Measurements from ENCODE around the gene PGBD4. TPM values are rescaled to one million over a fixed set of nuclear protein-coding genes. Genes with fewer than 3 reads are reported as not detected.

The PGBD4 gene
- total and polyA plus RNA-seq, 2 of the 13 experiments (the other 11 are each of a cell fraction or from before 2014, with no cell fraction given): 1.4 to 1.7 TPM

DNA sequence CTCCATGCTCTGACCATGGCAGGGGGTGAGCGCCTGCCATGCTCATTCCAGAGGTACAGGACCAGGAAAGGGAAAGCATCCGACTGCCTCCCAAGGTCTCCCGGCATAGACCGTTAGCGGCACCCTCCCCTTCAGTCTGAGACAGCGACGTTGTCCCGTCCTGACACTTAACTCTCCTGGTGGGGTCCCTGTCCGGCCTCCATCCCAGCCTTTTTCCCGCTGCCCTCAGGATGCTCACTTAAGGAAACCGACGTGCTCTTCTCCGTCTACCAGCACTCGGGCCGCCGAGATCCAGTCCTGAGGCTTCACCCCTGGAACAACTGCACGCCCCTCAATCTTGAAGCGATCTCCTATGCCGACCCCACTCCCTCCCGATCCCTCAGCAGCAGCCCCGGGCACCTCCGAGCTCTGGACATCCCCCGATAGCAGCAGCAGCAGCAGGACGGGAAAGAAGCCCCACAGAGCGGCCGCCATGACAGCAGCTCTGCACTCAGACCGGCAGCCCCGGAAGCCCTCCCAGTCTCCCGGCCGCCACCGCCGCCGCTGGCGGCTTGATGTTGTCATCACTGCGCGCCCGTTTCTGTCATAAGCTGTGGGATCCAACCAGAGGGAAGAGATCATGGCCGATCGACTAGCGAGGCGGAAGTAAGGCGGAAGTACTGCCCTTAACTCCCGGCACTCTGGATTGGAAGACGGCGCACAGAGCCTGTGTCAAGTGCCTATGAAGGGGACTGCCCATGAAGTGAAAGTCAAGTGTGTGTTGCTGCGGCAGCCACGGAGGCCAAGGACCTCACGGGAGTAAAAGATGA, at the start of gene PGBD4, which contains the start of gene EMC7 (continued):
- TF ChIP-seq PHF21A (CRISPR knock-in tag; IDR thresholded peaks at IDR 0.05): peak; percentile 67; the same call in 1 of the 2 replicates
- TF ChIP-seq ZNF383 (CRISPR knock-in tag; IDR thresholded peaks at IDR 0.05; ENCODE audit: borderline replicate concordance): no peak
- TF ChIP-seq, protein P1, sequence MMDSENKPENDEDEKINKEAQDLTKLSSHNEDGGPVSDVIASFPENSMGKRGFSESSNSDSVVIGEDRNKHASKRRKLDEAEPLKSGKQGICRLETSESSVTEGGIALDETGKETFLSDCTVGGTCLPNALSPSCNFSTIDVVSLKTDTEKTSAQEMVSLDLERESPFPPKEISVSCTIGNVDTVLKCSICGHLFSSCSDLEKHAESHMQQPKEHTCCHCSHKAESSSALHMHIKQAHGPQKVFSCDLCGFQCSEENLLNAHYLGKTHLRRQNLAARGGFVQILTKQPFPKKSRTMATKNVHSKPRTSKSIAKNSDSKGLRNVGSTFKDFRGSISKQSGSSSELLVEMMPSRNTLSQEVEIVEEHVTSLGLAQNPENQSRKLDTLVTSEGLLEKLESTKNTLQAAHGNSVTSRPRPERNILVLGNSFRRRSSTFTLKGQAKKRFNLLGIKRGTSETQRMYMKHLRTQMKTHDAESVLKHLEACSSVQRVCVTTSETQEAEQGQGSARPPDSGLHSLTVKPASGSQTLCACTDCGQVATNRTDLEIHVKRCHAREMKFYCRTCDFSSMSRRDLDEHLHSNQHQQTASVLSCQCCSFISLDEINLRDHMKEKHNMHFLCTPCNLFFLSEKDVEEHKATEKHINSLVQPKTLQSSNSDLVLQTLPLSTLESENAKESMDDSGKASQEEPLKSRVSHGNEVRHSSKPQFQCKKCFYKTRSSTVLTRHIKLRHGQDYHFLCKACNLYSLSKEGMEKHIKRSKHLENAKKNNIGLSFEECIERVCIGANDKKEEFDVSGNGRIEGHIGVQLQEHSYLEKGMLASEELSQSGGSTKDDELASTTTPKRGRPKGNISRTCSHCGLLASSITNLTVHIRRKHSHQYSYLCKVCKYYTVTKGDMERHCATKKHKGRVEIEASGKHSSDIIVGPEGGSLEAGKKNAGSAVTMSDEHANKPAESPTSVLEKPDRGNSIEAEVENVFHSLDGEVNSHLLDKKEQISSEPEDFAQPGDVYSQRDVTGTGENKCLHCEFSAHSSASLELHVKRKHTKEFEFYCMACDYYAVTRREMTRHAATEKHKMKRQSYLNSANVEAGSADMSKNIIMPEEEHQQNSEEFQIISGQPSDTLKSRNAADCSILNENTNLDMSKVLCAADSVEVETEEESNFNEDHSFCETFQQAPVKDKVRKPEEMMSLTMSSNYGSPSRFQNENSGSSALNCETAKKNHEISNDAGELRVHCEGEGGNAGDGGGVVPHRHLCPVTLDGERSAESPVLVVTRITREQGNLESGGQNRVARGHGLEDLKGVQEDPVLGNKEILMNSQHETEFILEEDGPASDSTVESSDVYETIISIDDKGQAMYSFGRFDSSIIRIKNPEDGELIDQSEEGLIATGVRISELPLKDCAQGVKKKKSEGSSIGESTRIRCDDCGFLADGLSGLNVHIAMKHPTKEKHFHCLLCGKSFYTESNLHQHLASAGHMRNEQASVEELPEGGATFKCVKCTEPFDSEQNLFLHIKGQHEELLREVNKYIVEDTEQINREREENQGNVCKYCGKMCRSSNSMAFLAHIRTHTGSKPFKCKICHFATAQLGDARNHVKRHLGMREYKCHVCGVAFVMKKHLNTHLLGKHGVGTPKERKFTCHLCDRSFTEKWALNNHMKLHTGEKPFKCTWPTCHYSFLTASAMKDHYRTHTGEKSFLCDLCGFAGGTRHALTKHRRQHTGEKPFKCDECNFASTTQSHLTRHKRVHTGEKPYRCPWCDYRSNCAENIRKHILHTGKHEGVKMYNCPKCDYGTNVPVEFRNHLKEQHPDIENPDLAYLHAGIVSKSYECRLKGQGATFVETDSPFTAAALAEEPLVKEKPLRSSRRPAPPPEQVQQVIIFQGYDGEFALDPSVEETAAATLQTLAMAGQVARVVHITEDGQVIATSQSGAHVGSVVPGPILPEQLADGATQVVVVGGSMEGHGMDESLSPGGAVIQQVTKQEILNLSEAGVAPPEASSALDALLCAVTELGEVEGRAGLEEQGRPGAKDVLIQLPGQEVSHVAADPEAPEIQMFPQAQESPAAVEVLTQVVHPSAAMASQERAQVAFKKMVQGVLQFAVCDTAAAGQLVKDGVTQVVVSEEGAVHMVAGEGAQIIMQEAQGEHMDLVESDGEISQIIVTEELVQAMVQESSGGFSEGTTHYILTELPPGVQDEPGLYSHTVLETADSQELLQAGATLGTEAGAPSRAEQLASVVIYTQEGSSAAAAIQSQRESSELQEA (CRISPR knock-in tag; IDR thresholded peaks at IDR 0.05; ENCODE audit: not compliant biosample characterization): peak; percentile 32
- TF ChIP-seq EED (CRISPR knock-in tag; IDR thresholded peaks at IDR 0.05): no peak
- TF ChIP-seq, protein P2, sequence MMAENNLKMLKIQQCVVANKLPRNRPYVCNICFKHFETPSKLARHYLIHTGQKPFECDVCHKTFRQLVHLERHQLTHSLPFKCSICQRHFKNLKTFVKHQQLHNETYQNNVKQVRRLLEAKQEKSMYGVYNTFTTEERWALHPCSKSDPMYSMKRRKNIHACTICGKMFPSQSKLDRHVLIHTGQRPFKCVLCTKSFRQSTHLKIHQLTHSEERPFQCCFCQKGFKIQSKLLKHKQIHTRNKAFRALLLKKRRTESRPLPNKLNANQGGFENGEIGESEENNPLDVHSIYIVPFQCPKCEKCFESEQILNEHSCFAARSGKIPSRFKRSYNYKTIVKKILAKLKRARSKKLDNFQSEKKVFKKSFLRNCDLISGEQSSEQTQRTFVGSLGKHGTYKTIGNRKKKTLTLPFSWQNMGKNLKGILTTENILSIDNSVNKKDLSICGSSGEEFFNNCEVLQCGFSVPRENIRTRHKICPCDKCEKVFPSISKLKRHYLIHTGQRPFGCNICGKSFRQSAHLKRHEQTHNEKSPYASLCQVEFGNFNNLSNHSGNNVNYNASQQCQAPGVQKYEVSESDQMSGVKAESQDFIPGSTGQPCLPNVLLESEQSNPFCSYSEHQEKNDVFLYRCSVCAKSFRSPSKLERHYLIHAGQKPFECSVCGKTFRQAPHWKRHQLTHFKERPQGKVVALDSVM (CRISPR knock-in tag; IDR thresholded peaks at IDR 0.05): 0 out of 2 replicates have a peak, but pooled peaks have one; percentile 5
- no peak for TF ChIP-seq CCAR2 (optimal IDR thresholded peaks at IDR 0.05; ENCODE audit: low read depth, low read length)
- TF ChIP-seq, protein P3, sequence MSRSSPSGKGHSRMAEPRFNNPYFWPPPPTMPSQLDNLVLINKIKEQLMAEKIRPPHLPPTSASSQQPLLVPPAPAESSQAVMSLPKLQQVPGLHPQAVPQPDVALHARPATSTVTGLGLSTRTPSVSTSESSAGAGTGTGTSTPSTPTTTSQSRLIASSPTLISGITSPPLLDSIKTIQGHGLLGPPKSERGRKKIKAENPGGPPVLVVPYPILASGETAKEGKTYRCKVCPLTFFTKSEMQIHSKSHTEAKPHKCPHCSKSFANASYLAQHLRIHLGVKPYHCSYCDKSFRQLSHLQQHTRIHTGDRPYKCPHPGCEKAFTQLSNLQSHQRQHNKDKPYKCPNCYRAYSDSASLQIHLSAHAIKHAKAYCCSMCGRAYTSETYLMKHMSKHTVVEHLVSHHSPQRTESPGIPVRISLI (CRISPR knock-in tag; IDR thresholded peaks at IDR 0.05; ENCODE audit: borderline replicate concordance): 0 out of 2 replicates have a peak, but pooled peaks have one; percentile 39
- no peak for TF ChIP-seq CC2D1A (CRISPR knock-in tag; IDR thresholded peaks at IDR 0.05)
- no peak for TF ChIP-seq NPAS2 (CRISPR knock-in tag; IDR thresholded peaks at IDR 0.05; ENCODE audit: borderline replicate concordance)
- 0 out of 2 replicates have a peak, but pooled peaks have one; percentile 33 for TF ChIP-seq ZHX1 (CRISPR knock-in tag; IDR thresholded peaks at IDR 0.05; ENCODE audit: low read depth)
- peak; percentile 6; the same call in 1 of the 2 replicates for TF ChIP-seq HES4 (CRISPR knock-in tag; IDR thresholded peaks at IDR 0.05; ENCODE audit: borderline replicate concordance)

Data from HepG2 (cell line).